ENCODE data around the gene HLCS.
A peak's percentile ranks its signal among the peaks of the same experiment; 100 is the strongest.

DNA sequence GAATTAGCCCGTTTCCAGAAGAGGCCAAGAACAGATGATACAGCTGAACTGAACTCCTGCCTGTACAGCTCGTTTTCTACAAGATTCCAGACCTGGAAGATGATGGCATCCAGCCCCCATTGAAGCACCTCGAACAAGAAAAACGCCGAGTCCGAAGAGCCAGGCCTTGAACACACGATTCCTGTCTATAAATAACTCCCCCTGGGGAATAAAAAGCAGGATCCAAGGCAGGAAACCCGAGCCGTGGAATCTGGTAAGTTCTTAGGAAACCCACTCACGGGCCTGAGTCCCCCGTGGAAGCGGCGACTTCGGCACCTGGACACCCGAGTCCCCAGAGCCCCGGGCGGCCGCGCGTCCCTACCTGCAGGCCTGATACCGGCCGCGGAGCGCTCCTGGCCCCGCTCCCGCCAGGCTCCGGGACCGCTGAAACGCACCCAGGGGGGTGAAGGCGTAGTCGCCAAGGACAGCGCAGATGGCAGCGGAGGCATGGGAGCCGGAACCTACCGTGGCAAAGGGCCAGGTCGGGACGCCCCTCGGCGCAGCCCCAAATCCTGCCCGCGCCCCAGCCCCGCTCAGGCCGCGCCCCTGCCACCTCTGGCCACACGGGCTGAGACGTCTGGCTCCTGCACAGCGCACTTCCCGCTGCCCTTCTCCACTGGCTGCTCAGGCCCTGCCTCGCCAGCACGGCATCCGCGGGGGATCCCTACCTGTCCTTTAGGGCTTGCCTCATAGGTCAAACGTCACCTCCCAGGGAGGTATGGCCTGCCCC is 14.0 kb upstream of the HLCS start:
- TF ChIP-seq EZH2 (IDR thresholded peaks at IDR 0.05; ENCODE audit: borderline replicate concordance), result no peak
- TF ChIP-seq, protein P1, sequence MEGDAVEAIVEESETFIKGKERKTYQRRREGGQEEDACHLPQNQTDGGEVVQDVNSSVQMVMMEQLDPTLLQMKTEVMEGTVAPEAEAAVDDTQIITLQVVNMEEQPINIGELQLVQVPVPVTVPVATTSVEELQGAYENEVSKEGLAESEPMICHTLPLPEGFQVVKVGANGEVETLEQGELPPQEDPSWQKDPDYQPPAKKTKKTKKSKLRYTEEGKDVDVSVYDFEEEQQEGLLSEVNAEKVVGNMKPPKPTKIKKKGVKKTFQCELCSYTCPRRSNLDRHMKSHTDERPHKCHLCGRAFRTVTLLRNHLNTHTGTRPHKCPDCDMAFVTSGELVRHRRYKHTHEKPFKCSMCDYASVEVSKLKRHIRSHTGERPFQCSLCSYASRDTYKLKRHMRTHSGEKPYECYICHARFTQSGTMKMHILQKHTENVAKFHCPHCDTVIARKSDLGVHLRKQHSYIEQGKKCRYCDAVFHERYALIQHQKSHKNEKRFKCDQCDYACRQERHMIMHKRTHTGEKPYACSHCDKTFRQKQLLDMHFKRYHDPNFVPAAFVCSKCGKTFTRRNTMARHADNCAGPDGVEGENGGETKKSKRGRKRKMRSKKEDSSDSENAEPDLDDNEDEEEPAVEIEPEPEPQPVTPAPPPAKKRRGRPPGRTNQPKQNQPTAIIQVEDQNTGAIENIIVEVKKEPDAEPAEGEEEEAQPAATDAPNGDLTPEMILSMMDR (IDR thresholded peaks at IDR 0.05; ENCODE audit: poor library complexity), result peak; percentile 8
